ENCODE results near the gene RPA1. TPM values are rescaled to one million over a fixed set of nuclear protein-coding genes. Genes with fewer than 3 reads are reported as not detected.

The RPA1 gene
- 100 to 1,000 TPM; 245 to 252 TPM for total RNA-seq

GRCh38 chr17:1829592-1830257 lies at the start of gene RPA1, which contains the start of gene SMYD4:
Gene RPA1 (plus strand): TSS chr17:1830005. CDS start chr17:1830094, 89 bp downstream.
Gene SMYD4 (minus strand): TSS chr17:1829902. CDS start chr17:1827994, 1,908 bp downstream.
- Mint-ChIP-seq H3K27ac (peak within 1 kb of the TSS; percentile 92), H3K4me3 (peak within 1 kb of the TSS; percentile 92), H3K36me3 (peaks cover 36% of the 10 kb centered on the region), H3K27me3 (no peaks in the 10 kb centered on the region), H3K4me1 (peaks cover 51% of the 10 kb centered on the region), H3K9me3 (no peaks in the 10 kb centered on the region)
- DNase-seq (peak; percentile 96), ATAC-seq (ENCODE audit: low read depth) (peak; percentile 96)
- POLR2A ChIA-PET, result interaction anchor here (0.6 to 3.0 kb wide), 15 partner anchors 12 to 180 kb away, joined by 3 to 20 read pairs (median 4); partner anchors contain the start of gene RILP

GRCh38 chr17:1782171-1782567 lies 47.6 kb upstream of the RPA1 start:
- Mint-ChIP-seq H3K9me3 (no peaks in the 10 kb centered on the region), H3K27me3 (no peaks in the 10 kb centered on the region), H3K4me1 (no peaks in the 10 kb centered on the region), H3K27ac (no peak overlapping the region), H3K36me3 (peaks cover 22% of the 10 kb centered on the region), H3K4me3 (no peak overlapping the region)
- DNase-seq (no peak), ATAC-seq (ENCODE audit: low read depth) (no peak)
- POLR2A ChIA-PET, result no interaction called here

- Mint-ChIP-seq H3K36me3 (peaks cover 27% of the 10 kb centered on the region), H3K27ac (peak overlapping the region; percentile 56), H3K4me3 (no peak overlapping the region), H3K4me1 (no peaks in the 10 kb centered on the region), H3K9me3 (no peaks in the 10 kb centered on the region), H3K27me3 (no peaks in the 10 kb centered on the region)
- ATAC-seq (ENCODE audit: low read depth) (peak; percentile 45), DNase-seq (no peak)
- POLR2A ChIA-PET, result interaction anchor here (0.8 to 1.2 kb wide), 4 partner anchors 11 to 66 kb away, joined by 3 to 4 read pairs (median 3); partner anchors contain the start of gene SMYD4
These were observed 46.5 kb upstream of the RPA1 start for GRCh38 chr17:1783271-1783670.

- no peaks in the 10 kb centered on the region for H3K27me3 Mint-ChIP-seq
- POLR2A ChIA-PET, result interaction anchor here (0.6 to 1.2 kb wide), 5 partner anchors 12 to 530 kb away, joined by 3 to 4 read pairs (median 3); partner anchors contain the start of gene SMYD4
- H3K36me3 Mint-ChIP-seq, result peaks cover 27% of the 10 kb centered on the region
- peaks cover 3% of the 10 kb centered on the region for H3K4me1 Mint-ChIP-seq
- peak overlapping the region; percentile 56 for H3K27ac Mint-ChIP-seq
- H3K4me3 Mint-ChIP-seq, result no peak overlapping the region
- no peaks in the 10 kb centered on the region for H3K9me3 Mint-ChIP-seq
- ATAC-seq (ENCODE audit: low read depth), result no peak
- no peak for DNase-seq
These were observed 45.8 kb upstream of the RPA1 start for GRCh38 chr17:1783834-1784611.

- Mint-ChIP-seq H3K27me3 (no peaks in the 10 kb centered on the region), H3K4me1 (peaks cover 3% of the 10 kb centered on the region), H3K36me3 (peaks cover 25% of the 10 kb centered on the region), H3K27ac (peak overlapping the region; percentile 63), H3K4me3 (no peak overlapping the region), H3K9me3 (no peaks in the 10 kb centered on the region)
- POLR2A ChIA-PET, result no interaction called here
- DNase-seq (no peak), ATAC-seq (ENCODE audit: low read depth) (no peak)
These were observed 43.9 kb upstream of the RPA1 start for GRCh38 chr17:1785930-1786329.

GRCh38 chr17:1786708-1787107 lies 43.1 kb upstream of the RPA1 start:
- POLR2A ChIA-PET, result interaction anchor here (0.5 kb wide), 1 partner anchor 59 kb away, joined by 3 read pairs; no protein-coding TSS in a partner anchor
- ATAC-seq (ENCODE audit: low read depth), result no peak
- H3K4me3 Mint-ChIP-seq, result no peak overlapping the region
- DNase-seq, result no peak
- peaks cover 3% of the 10 kb centered on the region for H3K4me1 Mint-ChIP-seq
- no peak overlapping the region for H3K27ac Mint-ChIP-seq
- H3K27me3 Mint-ChIP-seq, result no peaks in the 10 kb centered on the region
- no peaks in the 10 kb centered on the region for H3K9me3 Mint-ChIP-seq
- H3K36me3 Mint-ChIP-seq, result peaks cover 24% of the 10 kb centered on the region

GRCh38 chr17:1787301-1787902 lies 42.4 kb upstream of the RPA1 start:
- Mint-ChIP-seq H3K36me3 (peaks cover 21% of the 10 kb centered on the region), H3K4me1 (peaks cover 3% of the 10 kb centered on the region), H3K27ac (no peak overlapping the region), H3K27me3 (no peaks in the 10 kb centered on the region), H3K4me3 (no peak overlapping the region), H3K9me3 (no peaks in the 10 kb centered on the region)
- DNase-seq (no peak), ATAC-seq (ENCODE audit: low read depth) (no peak)
- POLR2A ChIA-PET, result interaction anchor here (0.5 kb wide), 1 partner anchor 60 kb away, joined by 3 read pairs; no protein-coding TSS in a partner anchor

GRCh38 chr17:1789936-1790335 lies 39.9 kb upstream of the RPA1 start:
- no peak overlapping the region for H3K27ac Mint-ChIP-seq
- POLR2A ChIA-PET, result no interaction called here
- no peaks in the 10 kb centered on the region for H3K27me3 Mint-ChIP-seq
- no peak overlapping the region for H3K4me3 Mint-ChIP-seq
- peaks cover 14% of the 10 kb centered on the region for H3K36me3 Mint-ChIP-seq
- no peak for ATAC-seq (ENCODE audit: low read depth)
- no peak for DNase-seq
- H3K9me3 Mint-ChIP-seq, result no peaks in the 10 kb centered on the region
- H3K4me1 Mint-ChIP-seq, result peaks cover 5% of the 10 kb centered on the region

GRCh38 chr17:1792495-1793446 lies 37.0 kb upstream of the RPA1 start:
- POLR2A ChIA-PET, result interaction anchor here (1.2 kb wide), 1 partner anchor 22 kb away, joined by 7 read pairs; no protein-coding TSS in a partner anchor
- Mint-ChIP-seq H3K27ac (no peak overlapping the region), H3K4me1 (peaks cover 15% of the 10 kb centered on the region), H3K27me3 (no peaks in the 10 kb centered on the region), H3K4me3 (no peak overlapping the region), H3K9me3 (no peaks in the 10 kb centered on the region), H3K36me3 (peaks cover 13% of the 10 kb centered on the region)
- ATAC-seq (ENCODE audit: low read depth) (no peak), DNase-seq (no peak)

- H3K9me3 Mint-ChIP-seq, result no peaks in the 10 kb centered on the region
- no peak for DNase-seq
- no peak overlapping the region for H3K27ac Mint-ChIP-seq
- H3K4me1 Mint-ChIP-seq, result peaks cover 15% of the 10 kb centered on the region
- no peaks in the 10 kb centered on the region for H3K27me3 Mint-ChIP-seq
- H3K36me3 Mint-ChIP-seq, result peaks cover 13% of the 10 kb centered on the region
- H3K4me3 Mint-ChIP-seq, result no peak overlapping the region
- POLR2A ChIA-PET, result no interaction called here
- ATAC-seq (ENCODE audit: low read depth), result no peak
These were observed 36.4 kb upstream of the RPA1 start for GRCh38 chr17:1793447-1793806.

GRCh38 chr17:1796800-1797199 lies 33.0 kb upstream of the RPA1 start:
- no peak overlapping the region for H3K4me3 Mint-ChIP-seq
- ATAC-seq (ENCODE audit: low read depth) (no peak), DNase-seq (no peak)
- no peak overlapping the region for H3K27ac Mint-ChIP-seq
- no peaks in the 10 kb centered on the region for H3K9me3 Mint-ChIP-seq
- no peaks in the 10 kb centered on the region for H3K27me3 Mint-ChIP-seq
- peaks cover 19% of the 10 kb centered on the region for H3K36me3 Mint-ChIP-seq
- peaks cover 12% of the 10 kb centered on the region for H3K4me1 Mint-ChIP-seq
- POLR2A ChIA-PET, result no interaction called here

GRCh38 chr17:1797323-1797722 lies 32.5 kb upstream of the RPA1 start:
- H3K4me1 Mint-ChIP-seq, result peaks cover 12% of the 10 kb centered on the region
- H3K9me3 Mint-ChIP-seq, result no peaks in the 10 kb centered on the region
- no peaks in the 10 kb centered on the region for H3K27me3 Mint-ChIP-seq
- no peak overlapping the region for H3K27ac Mint-ChIP-seq
- H3K4me3 Mint-ChIP-seq, result no peak overlapping the region
- POLR2A ChIA-PET, result interaction anchor here (0.6 kb wide), 1 partner anchor 81 kb away, joined by 3 read pairs; no protein-coding TSS in a partner anchor
- ATAC-seq (ENCODE audit: low read depth) (no peak), DNase-seq (no peak)
- peaks cover 19% of the 10 kb centered on the region for H3K36me3 Mint-ChIP-seq
